ELR (cell line): Measurements from ENCODE around the gene FBH1.
"Not testable (repeated sequence)": the region's sequence is repeated elsewhere in the genome, so short reads cannot be mapped to it uniquely, and the experiment has no call there.

ENCODE experiments used
- DNase-seq: peaks from one replicate; pipeline ENCODE4 v3.0.0-alpha.2; 2015; ENCODE audit warnings: low read depth

Gene FBH1

GRCh38 chr10:5889624-5890451, at the start of gene FBH1, which contains the start of gene ANKRD16:
Gene FBH1, plus strand, starts transcription at chr10:5890243. Its CDS starts 103 bp downstream, at chr10:5890346.
Gene ANKRD16, minus strand, starts transcription at chr10:5889893. Its CDS starts 539 bp downstream, at chr10:5889354.
- peak; percentile 99 for DNase-seq

GRCh38 chr10:5840314-5841307, 49.4 kb upstream of the FBH1 start:
- DNase-seq: no peak

GRCh38 chr10:5841965-5842364, 48.1 kb upstream of the FBH1 start:
- no peak for DNase-seq

DNA sequence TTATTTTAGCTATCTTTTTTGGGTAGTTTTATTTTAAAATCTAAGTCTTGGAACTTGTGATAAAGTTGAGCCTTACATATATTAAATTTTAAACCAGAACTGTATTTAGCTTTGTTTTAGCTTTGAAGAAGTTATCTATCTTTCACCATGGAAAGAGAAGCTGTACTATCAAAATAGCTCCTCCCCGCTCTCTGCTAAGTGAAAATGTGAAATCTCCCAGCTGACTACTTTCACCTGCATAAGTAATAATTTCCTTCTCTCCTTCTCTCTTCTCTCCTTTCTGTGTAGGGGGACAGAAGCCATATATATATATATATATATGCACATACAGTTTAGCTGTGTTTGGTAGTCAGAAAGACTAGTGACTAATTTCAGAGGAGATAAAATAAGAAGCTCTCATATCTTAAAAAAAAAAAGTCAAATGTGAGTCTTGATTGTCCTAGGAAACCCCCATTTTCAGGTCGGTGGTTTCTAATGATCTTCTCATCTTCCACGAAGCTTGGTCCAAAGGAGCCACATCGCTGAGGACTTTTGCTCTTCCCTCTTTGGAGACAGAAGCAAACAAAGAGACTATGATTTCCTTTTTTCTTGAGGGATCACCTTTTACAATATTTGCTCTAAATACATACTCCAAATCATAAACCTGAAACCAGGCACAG, 46.2 kb upstream of the FBH1 start:
- DNase-seq: no peak

DNA sequence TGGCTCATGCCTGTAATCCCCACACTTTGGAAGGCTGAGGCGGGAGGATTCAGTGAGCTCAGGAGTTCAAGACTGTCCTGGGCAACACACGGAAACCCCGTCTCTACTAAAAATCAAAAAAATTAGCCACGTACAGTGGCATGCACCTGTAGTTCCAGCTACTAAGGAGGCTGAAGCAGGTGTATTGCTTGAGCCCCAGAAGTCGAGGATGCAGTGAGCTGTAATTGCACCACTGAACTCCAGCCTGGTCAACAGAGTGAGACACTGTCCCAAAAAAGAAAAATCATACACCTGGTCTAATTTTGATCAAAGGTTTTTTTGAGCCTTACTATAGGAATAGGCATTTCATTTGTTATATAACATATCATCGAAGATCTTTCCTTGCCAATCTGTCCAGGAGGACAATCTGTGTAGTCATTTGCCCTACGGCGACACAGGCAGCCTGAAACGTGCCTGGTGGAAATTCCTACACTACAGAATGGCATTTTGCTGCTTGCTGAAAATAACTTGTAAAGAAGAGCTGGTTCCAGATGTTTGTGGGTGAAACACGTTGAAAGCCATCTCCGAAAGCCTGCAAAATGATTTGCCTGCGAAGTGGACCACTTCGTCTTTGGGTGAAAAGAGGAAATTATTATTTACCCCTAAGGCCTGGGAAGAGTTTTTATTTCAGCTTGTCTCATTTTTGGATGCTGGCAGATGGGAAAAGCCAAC, 45.5 kb upstream of the FBH1 start:
- peak; percentile 56 for DNase-seq

- DNase-seq: not testable (repeated sequence)
Measured at GRCh38 chr10:5846667-5847066, 43.4 kb upstream of the FBH1 start.

DNA sequence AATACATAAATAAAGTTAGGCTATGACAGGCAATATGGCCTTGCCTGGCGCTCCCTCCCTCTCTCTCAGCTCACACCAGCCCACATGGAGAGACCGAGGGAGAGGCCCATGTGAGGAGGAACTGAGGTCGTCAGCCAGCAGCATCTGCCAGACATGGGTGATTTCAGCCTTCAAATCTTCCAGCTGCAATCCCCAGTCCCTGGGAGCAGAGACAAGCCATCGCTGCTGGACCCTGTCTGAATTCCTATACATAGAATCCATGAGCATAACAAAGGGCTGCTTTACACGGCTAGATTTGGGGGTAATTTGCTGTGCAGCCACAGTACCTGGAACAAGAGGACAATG, 35.9 kb upstream of the FBH1 start:
- DNase-seq: no peak

GRCh38 chr10:5855979-5856700, 33.9 kb upstream of the FBH1 start:
- no peak for DNase-seq

- DNase-seq: no peak
Measured at GRCh38 chr10:5856701-5857004, 33.4 kb upstream of the FBH1 start.

DNA sequence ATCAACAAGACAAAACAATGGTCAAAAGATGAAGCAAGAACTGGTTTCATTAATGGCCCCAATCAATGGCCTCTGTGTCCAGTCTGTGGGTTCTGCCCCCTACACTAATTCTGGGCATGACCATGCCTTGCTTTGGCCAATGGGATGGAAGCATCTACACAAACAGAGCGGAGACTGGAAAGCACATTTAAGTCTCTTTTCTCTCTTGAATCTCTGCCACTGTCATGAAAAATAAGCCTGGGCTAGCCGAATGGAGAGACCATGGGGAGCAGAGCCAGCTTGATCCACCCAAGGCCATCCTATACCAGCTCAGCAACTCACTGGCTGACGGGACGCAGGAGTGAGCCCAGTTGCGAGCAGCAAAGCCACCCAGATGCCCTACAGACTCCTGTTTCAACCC, 31.2 kb upstream of the FBH1 start:
- no peak for DNase-seq

DNA sequence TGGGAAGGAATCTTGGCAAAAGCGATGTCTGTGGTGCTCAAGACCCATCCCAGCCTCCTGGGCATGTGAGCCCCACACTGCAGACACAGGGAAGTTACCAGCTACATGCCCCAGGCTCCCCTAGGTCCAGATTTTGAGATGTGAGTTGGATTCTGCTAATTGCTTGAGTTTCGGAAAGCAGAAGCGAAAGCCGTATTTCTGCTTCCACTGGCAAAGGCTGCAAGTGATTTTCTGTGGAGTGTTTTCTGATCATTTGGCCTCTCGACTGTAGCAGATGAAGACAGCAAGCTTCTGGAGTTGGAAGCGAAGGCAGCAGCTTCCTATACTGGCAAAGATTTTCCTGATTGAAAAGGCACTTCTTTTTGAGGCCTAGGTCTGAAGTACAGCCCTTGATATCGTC, 30.0 kb upstream of the FBH1 start:
- DNase-seq: no peak

DNA sequence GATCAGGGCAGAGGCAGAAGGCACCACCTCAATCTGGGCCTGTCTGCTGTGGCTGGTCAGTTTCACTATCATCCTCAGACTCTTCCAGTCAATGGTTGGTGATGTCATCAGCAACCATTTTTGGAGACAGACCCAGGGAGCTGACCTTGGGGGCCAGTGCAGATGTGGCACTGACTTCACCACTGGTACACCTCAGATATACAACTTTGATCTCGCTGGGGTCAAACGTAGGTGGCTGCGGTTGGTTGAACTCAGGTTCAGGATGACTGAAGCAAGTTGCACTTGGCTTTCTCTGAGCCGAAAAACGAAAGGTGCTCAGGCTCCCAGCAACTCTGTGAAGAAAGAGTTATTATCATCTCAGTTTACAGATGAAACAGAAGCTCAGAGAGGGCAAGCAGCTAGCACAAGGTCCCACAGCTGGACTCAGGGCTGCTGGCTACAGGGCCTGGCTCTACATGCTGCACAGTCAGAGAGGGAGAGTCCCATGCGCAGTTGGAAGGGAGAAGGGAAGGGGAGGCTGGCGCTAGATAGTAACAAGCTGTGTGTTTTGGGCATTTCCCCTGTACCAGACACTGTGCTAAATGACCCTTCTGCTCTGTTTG, 27.6 kb upstream of the FBH1 start:
- no peak for DNase-seq

GRCh38 chr10:5862981-5863685, 26.9 kb upstream of the FBH1 start:
- DNase-seq: not testable (repeated sequence)

DNA sequence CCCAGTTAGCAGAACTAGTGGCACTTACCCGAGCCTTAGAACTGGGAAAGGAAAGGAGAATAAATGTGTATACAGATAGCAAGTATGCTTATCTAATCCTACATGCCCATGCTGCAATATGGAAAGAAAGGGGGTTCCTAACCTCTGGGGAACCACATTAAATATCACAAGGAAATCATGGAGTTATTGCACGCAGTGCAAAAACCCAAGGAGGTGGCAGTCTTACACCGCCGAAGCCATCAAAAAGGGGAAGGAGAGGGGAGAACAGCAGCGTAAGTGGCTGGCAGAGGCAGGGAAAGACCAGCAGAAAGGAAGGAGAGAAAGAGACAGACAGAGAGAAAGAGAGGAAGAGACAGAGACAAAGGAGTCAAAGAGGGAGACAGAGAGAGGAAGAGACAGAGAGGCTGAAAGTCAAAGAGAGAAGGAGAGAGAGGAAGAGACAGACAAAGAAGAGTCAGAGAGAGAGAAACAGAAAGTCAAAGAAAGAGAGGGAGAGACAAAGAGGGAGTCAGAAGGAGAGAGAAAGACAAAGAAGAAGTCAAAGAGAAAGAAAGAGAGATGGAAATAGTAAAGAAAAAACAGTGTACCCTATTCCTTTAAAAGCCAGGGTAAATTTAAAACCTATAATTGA, 23.5 kb upstream of the FBH1 start:
- DNase-seq: not testable (repeated sequence)

DNA sequence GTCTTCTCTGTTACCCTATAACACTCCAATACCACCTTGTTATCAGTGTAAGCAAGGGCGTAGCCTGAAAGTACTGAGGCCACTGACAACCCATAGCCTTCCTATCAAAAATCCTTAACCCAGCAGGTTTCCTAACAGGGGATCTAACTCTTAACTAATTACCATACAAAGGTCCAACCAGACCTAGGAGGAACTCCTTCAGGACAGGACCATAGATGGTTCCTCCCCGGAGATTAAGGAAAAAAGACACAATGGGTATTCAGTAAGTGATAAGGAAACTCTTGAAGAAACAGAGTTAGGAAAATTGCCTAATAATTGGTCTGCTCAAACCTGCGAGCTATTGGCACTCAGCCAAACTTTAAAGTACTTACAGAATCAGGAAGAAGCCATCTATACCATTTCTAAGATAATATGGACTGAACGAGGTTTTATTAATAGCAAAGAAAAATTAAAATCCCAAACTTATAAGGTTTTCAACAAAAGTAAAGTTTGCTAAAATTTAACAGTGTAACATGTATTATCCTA, 22.9 kb upstream of the FBH1 start:
- not testable (repeated sequence) for DNase-seq

GRCh38 chr10:5868383-5868782, 21.7 kb upstream of the FBH1 start:
- not testable (repeated sequence) for DNase-seq

GRCh38 chr10:5869156-5869555, 20.9 kb upstream of the FBH1 start:
- no peak for DNase-seq

DNA sequence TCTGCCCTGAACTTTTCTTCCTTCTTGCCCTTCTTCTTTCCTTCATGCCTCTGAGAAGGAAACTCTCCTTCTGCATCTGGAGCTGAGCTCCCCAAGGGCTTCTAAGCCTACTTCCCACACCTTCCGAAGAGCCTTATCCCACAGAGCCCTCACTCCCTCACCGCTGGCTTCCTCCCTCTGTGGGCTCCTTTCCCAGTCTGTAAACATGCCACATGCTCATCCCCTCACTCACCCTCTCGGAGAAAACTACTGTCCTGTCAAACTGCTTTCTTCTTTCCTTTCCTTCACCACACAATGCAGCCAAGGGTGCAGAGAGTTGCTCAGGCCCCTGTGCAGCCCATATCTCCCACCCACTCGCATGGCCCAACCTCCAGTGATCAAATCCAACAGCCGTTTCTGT, 18.4 kb upstream of the FBH1 start:
- DNase-seq: no peak

GRCh38 chr10:5873515-5873995, 16.5 kb upstream of the FBH1 start:
- DNase-seq: peak; percentile 74
